Measurements from ENCODE around the gene DVL1. TPM values are rescaled to one million over a fixed set of nuclear protein-coding genes. Genes with fewer than 3 reads are reported as not detected.
"Not testable (repeated sequence)": the region's sequence is repeated elsewhere in the genome, so short reads cannot be mapped to it uniquely, and the experiment has no call there.

The DVL1 gene
- polyA plus RNA-seq, 4 donors: 46.7 to 88.8 (median 61.3) TPM

DNA sequence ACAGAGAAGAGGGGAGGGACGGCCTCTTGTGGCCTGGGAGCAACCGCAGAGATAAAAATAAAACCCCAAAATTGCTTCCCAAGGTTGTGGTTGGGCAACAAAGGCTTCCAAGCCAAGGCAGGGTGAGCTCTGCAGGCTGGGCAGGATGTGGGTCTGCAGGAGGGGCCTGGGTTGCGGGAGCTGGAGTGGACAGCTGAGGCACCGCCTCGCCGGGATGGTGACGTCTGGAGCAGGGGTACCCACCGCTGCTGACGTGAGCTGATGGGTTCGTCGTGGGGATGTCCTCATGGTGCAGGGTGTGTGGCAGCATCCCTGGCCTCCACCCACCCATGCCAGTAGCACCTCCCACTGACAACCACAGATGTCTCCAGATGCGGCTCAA lies 22.1 kb upstream of the DVL1 start:
- DNase-seq: no peak
- H3K4me3 ChIP-seq (ENCODE audit: low read depth in 1 of 3, low read length in 3 of 3): no peak overlapping the region
- WGBS, 3 donors: 48 to 70% (median 58%) methylated on average over 12 of the region's 12 CpGs
- FAIRE-seq: no peak
- H3K4me1 ChIP-seq (ENCODE audit: control insufficient read depth in 3 of 3, insufficient read depth in 2 of 3, low read depth in 1 of 3, low read length in 2 of 3): peaks cover 0 to 32% (median 5%) of the 10 kb centered on the region in 3 donors
- no peaks in the 10 kb centered on the region for H3K27me3 ChIP-seq (ENCODE audit: control insufficient read depth in 3 of 3, insufficient read depth in 3 of 3, low read length in 3 of 3)
- H3K36me3 ChIP-seq (ENCODE audit: control insufficient read depth in 3 of 3, insufficient read depth in 2 of 3, low read depth in 1 of 3, low read length in 3 of 3): peaks cover 0 to 37% (median 3%) of the 10 kb centered on the region in 3 donors
- H3K9me3 ChIP-seq (ENCODE audit: control insufficient read depth in 2 of 2, insufficient read depth in 1 of 2, low read depth in 1 of 2, low read length in 1 of 2): peaks cover 0 to 3% of the 10 kb centered on the region in 2 donors
- peak overlapping the region in 1 of 3 donors; percentile 20 for H3K27ac ChIP-seq (ENCODE audit: low read depth in 1 of 3, low read length in 2 of 3)

DNA sequence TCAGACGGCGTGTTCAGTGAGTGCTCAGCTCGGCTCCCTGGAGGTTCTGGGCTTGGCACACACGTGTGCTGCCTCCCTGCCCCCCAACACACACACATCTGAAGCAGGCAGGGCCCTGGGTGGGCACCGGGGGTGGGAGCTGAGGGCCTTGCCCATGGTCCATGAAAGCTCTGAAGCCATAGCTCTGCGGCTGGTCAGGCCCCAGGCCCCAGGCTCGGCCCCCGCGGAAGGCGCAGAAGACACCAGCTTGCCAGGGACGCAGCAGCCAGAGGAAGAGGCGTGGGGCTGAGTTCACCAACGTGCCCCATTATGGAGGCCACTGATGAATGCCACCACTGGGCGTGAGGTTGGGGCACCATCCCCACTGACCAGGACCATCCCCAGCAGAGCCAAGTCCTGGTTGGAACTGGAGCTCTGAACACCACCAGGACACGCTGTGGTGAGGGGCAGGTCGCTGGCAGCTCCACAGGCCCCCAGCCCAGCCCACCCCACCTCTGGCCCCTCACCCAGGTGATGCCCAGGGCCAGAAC lies 21.6 kb upstream of the DVL1 start:
- DNase-seq (no peak), FAIRE-seq (no peak)
- WGBS, 3 donors: 78 to 85% (median 84%) methylated on average over 14 to 16 of the region's 16 CpGs
- H3K4me1 ChIP-seq (ENCODE audit: control insufficient read depth in 3 of 3, insufficient read depth in 2 of 3, low read depth in 1 of 3, low read length in 2 of 3): peaks cover 0 to 29% (median 3%) of the 10 kb centered on the region in 3 donors
- H3K9me3 ChIP-seq (ENCODE audit: control insufficient read depth in 2 of 2, insufficient read depth in 1 of 2, low read depth in 1 of 2, low read length in 1 of 2): peaks cover 0 to 5% of the 10 kb centered on the region in 2 donors
- no peak overlapping the region for H3K27ac ChIP-seq (ENCODE audit: low read depth in 1 of 3, low read length in 2 of 3)
- peaks cover 0 to 32% (median 3%) of the 10 kb centered on the region in 3 donors for H3K36me3 ChIP-seq (ENCODE audit: control insufficient read depth in 3 of 3, insufficient read depth in 2 of 3, low read depth in 1 of 3, low read length in 3 of 3)
- no peaks in the 10 kb centered on the region for H3K27me3 ChIP-seq (ENCODE audit: control insufficient read depth in 3 of 3, insufficient read depth in 3 of 3, low read length in 3 of 3)
- no peak overlapping the region for H3K4me3 ChIP-seq (ENCODE audit: low read depth in 1 of 3, low read length in 3 of 3)

DNA sequence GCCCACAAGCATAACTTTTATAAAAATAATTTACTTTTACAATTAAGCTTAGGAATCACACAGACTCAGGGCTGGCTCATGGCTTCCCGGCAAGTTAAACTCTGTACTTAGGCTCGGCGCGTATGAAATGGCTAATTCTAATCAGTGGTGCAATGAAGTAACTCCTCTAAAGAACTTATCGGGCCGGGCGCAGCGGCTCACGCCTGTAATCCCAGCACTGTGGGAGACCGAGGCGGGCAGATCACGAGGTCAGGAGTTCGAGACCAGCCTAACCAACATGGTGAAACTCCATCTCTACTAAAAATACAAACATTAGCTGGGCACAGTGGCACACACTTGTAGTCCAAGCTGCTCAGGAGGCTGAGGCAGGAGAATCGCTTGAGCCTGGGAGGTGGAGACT lies 20.9 kb upstream of the DVL1 start:
- not testable (repeated sequence) for H3K27me3 ChIP-seq (ENCODE audit: control insufficient read depth in 3 of 3, insufficient read depth in 3 of 3, low read length in 3 of 3); H3K9me3 ChIP-seq (ENCODE audit: control insufficient read depth in 2 of 2, insufficient read depth in 1 of 2, low read depth in 1 of 2, low read length in 1 of 2); FAIRE-seq; DNase-seq; H3K4me3 ChIP-seq (ENCODE audit: low read depth in 1 of 3, low read length in 3 of 3); H3K27ac ChIP-seq (ENCODE audit: low read depth in 1 of 3, low read length in 2 of 3)
- Histone ChIP-seq H3K4me1 (ENCODE audit: control insufficient read depth in 3 of 3, insufficient read depth in 2 of 3, low read depth in 1 of 3, low read length in 2 of 3) (peaks cover 0 to 28% (median 3%) of the 10 kb centered on the region in 3 donors), H3K36me3 (ENCODE audit: control insufficient read depth in 3 of 3, insufficient read depth in 2 of 3, low read depth in 1 of 3, low read length in 3 of 3) (peaks cover 0 to 32% (median 3%) of the 10 kb centered on the region in 3 donors)
- 90 to 93% (median 93%) methylated on average over 14 of the region's 14 CpGs for WGBS, 3 donors

DNA sequence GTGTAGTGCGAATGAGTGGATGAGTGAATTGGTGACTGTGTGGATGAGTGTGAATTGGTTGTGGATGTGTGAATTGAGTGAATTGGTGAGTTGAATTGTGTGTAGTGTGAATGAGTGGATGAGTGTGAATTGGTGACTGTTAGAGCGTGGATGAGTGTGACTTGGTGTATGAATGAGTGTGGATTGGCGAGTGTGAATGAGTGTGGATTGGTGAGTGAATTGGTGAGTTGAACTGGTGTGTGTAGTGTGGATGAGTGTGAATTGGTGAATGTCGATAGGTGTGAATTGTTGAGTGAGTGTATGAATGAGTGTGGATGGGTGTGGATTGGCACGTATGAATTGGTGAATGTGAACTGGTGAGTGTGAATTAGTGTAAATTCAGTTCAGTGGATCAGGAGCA lies 18.1 kb upstream of the DVL1 start:
- Histone ChIP-seq H3K4me1 (ENCODE audit: control insufficient read depth in 3 of 3, insufficient read depth in 2 of 3, low read depth in 1 of 3, low read length in 2 of 3) (peaks cover 0 to 12% (median 0%) of the 10 kb centered on the region in 3 donors), H3K4me3 (ENCODE audit: low read depth in 1 of 3, low read length in 3 of 3) (no peak overlapping the region), H3K36me3 (ENCODE audit: control insufficient read depth in 3 of 3, insufficient read depth in 2 of 3, low read depth in 1 of 3, low read length in 3 of 3) (peaks cover 0 to 14% (median 0%) of the 10 kb centered on the region in 3 donors), H3K27me3 (ENCODE audit: control insufficient read depth in 3 of 3, insufficient read depth in 3 of 3, low read length in 3 of 3) (no peaks in the 10 kb centered on the region), H3K9me3 (ENCODE audit: control insufficient read depth in 2 of 2, insufficient read depth in 1 of 2, low read depth in 1 of 2, low read length in 1 of 2) (peaks cover 0 to 5% of the 10 kb centered on the region in 2 donors), H3K27ac (ENCODE audit: low read depth in 1 of 3, low read length in 2 of 3) (no peak overlapping the region)
- FAIRE-seq (no peak), DNase-seq (no peak)
- WGBS, 3 donors: 97 to 98% (median 97%) methylated on average over 5 of the region's 5 CpGs

DNA sequence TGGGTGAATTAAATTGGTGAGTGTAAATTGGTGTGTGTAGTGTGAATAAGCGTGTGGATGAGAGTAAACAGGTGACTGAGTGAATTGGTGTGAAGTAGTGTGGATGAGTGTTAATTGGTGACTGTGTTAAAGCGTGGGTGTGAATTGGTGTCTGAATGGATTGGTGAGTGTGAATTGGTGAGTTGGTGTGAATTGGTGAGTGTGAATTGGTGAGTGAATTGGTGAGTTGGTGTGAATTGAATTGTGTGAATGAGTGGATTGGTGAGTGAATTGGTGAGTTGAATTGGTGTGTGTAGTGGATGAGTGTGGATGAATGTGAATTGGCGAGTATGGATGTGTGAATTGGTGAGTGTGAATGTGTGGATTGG lies 17.5 kb upstream of the DVL1 start:
- Histone ChIP-seq H3K27ac (ENCODE audit: low read depth in 1 of 3, low read length in 2 of 3) (no peak overlapping the region), H3K4me1 (ENCODE audit: control insufficient read depth in 3 of 3, insufficient read depth in 2 of 3, low read depth in 1 of 3, low read length in 2 of 3) (peaks cover 0 to 12% (median 0%) of the 10 kb centered on the region in 3 donors), H3K9me3 (ENCODE audit: control insufficient read depth in 2 of 2, insufficient read depth in 1 of 2, low read depth in 1 of 2, low read length in 1 of 2) (peaks cover 0 to 5% of the 10 kb centered on the region in 2 donors), H3K4me3 (ENCODE audit: low read depth in 1 of 3, low read length in 3 of 3) (no peak overlapping the region), H3K36me3 (ENCODE audit: control insufficient read depth in 3 of 3, insufficient read depth in 2 of 3, low read depth in 1 of 3, low read length in 3 of 3) (peaks cover 0 to 10% (median 0%) of the 10 kb centered on the region in 3 donors), H3K27me3 (ENCODE audit: control insufficient read depth in 3 of 3, insufficient read depth in 3 of 3, low read length in 3 of 3) (no peaks in the 10 kb centered on the region)
- DNase-seq (no peak), FAIRE-seq (no peak)
- 96 to 100% (median 97%) methylated on average over 3 of the region's 3 CpGs for WGBS, 3 donors

DNA sequence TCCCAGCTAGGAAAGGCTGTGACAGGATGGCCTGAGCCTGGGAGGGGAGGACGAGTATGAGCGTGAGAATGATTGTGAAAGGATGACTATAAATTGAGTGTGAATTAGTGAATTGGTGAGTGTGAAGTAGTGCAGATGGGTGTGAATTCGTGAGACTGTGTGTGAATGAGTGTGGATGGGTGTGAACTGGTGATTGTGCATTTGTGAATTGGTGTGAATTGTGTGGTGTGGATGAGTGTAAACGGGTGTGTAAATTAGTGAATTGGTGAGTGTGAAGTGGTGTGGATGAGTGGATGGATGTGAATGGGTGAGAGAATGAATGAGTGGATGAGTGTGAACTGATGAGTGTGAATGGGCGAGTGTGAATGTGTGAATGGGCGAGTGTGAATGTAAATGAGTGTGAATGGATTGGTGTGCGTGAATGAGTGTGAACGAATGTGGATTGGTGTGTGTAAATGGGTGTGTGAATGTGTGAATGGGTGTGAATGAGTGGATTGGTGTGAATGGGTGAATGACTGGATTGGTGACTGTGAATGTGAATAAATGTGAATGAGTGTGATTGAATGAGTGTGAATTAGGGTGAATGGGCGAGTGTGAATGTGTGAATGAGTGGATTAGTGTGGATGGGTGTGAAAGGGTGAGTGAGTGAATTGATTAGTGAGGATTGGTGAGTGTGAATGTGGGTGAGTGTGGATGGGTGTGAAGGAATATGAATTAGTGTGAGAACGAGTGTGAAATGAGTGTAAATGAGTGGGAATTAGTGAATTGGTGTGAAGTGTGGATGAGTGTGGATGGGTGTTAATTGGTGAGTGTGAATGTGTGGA lies 16.9 kb upstream of the DVL1 start:
- Histone ChIP-seq H3K27ac (ENCODE audit: low read depth in 1 of 3, low read length in 2 of 3) (no peak overlapping the region), H3K36me3 (ENCODE audit: control insufficient read depth in 3 of 3, insufficient read depth in 2 of 3, low read depth in 1 of 3, low read length in 3 of 3) (peaks cover 0 to 4% (median 0%) of the 10 kb centered on the region in 3 donors), H3K27me3 (ENCODE audit: control insufficient read depth in 3 of 3, insufficient read depth in 3 of 3, low read length in 3 of 3) (no peaks in the 10 kb centered on the region), H3K4me1 (ENCODE audit: control insufficient read depth in 3 of 3, insufficient read depth in 2 of 3, low read depth in 1 of 3, low read length in 2 of 3) (peaks cover 0 to 10% (median 0%) of the 10 kb centered on the region in 3 donors), H3K9me3 (ENCODE audit: control insufficient read depth in 2 of 2, insufficient read depth in 1 of 2, low read depth in 1 of 2, low read length in 1 of 2) (peaks cover 0 to 5% of the 10 kb centered on the region in 2 donors), H3K4me3 (ENCODE audit: low read depth in 1 of 3, low read length in 3 of 3) (no peak overlapping the region)
- 80 to 84% (median 83%) methylated on average over 10 of the region's 10 CpGs for WGBS, 3 donors
- FAIRE-seq: no peak
- DNase-seq: no peak

DNA sequence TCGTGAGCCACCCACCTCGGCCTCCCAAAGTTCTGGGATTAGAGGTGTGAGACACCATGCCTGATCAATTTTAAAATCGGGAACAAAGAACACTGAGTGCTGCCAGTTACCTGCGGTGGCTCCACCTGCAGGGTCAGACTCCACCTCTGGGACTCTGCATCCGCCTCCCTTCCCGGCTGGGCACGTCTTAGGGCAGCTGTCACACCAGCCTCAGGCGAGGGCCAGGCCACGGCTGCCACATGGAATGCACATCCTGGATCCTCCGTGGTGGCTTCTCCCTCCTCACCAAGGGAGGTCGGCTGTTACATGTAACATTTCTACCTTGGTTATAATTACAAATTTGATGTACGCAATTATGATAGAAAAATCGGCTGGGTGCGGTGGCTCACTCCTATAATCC lies 15.0 kb upstream of the DVL1 start:
- Histone ChIP-seq H3K36me3 (ENCODE audit: control insufficient read depth in 3 of 3, insufficient read depth in 2 of 3, low read depth in 1 of 3, low read length in 3 of 3) (no peaks in the 10 kb centered on the region), H3K27ac (ENCODE audit: low read depth in 1 of 3, low read length in 2 of 3) (no peak overlapping the region), H3K4me3 (ENCODE audit: low read depth in 1 of 3, low read length in 3 of 3) (no peak overlapping the region), H3K9me3 (ENCODE audit: control insufficient read depth in 2 of 2, insufficient read depth in 1 of 2, low read depth in 1 of 2, low read length in 1 of 2) (peaks cover 0 to 5% of the 10 kb centered on the region in 2 donors), H3K27me3 (ENCODE audit: control insufficient read depth in 3 of 3, insufficient read depth in 3 of 3, low read length in 3 of 3) (no peaks in the 10 kb centered on the region), H3K4me1 (ENCODE audit: control insufficient read depth in 3 of 3, insufficient read depth in 2 of 3, low read depth in 1 of 3, low read length in 2 of 3) (peaks cover 0 to 24% (median 0%) of the 10 kb centered on the region in 3 donors)
- DNase-seq: peak in 1 of 2 donors; percentile 56
- FAIRE-seq: no peak
- 36 to 67% (median 42%) methylated on average over 14 of the region's 14 CpGs for WGBS, 3 donors

DNA sequence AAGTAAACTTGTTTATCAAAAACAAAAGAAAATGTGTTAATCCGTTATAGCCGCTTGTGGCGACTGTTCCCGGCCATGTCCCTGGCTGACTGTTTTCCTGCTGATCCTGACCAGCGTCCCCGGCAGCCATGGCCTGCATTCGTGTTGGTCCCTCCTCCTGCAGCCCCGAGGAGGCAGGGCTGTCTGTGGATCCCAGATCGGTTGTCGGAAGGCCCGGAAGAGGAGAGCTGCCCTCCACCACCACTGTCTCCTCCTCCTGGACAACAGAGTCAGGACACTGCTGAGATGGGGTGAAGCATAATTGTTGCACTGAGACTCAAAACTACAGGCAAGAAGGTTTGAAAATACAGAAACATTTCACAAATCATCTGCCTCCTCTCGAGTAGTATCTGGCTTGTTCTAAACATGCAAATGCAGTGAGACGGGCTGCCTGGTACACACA lies 12.8 kb upstream of the DVL1 start:
- H3K4me1 ChIP-seq (ENCODE audit: control insufficient read depth in 3 of 3, insufficient read depth in 2 of 3, low read depth in 1 of 3, low read length in 2 of 3): peaks cover 0 to 43% (median 0%) of the 10 kb centered on the region in 3 donors
- H3K36me3 ChIP-seq (ENCODE audit: control insufficient read depth in 3 of 3, insufficient read depth in 2 of 3, low read depth in 1 of 3, low read length in 3 of 3): peaks cover 0 to 2% (median 0%) of the 10 kb centered on the region in 3 donors
- WGBS, 3 donors: 26 to 36% (median 31%) methylated on average over 13 of the region's 13 CpGs
- H3K9me3 ChIP-seq (ENCODE audit: control insufficient read depth in 2 of 2, insufficient read depth in 1 of 2, low read depth in 1 of 2, low read length in 1 of 2): peaks cover 0 to 3% of the 10 kb centered on the region in 2 donors
- H3K4me3 ChIP-seq (ENCODE audit: low read depth in 1 of 3, low read length in 3 of 3): no peak overlapping the region
- H3K27ac ChIP-seq (ENCODE audit: low read depth in 1 of 3, low read length in 2 of 3): peak overlapping the region in 2 of 3 donors; percentile 49 to 67
- H3K27me3 ChIP-seq (ENCODE audit: control insufficient read depth in 3 of 3, insufficient read depth in 3 of 3, low read length in 3 of 3): no peaks in the 10 kb centered on the region
- FAIRE-seq (no peak), DNase-seq (peak in 1 of 2 donors; percentile 55)
